Stimulated activated CD8-positive, alpha-beta memory T cell treated with anti-CD3 and anti-CD28 coated beads, Interleukin-4, amount 100 ng/mL, for 48 hours (primary cell): ENCODE results near the gene PCDHB7.
"Not testable (repeated sequence)": the region's sequence is repeated elsewhere in the genome, so short reads cannot be mapped to it uniquely, and the experiment has no call there.

Experiments used
- DNase-seq: peaks from one replicate; pipeline ENCODE4 v3.0.0-alpha.2; 2020

Gene PCDHB7

DNA sequence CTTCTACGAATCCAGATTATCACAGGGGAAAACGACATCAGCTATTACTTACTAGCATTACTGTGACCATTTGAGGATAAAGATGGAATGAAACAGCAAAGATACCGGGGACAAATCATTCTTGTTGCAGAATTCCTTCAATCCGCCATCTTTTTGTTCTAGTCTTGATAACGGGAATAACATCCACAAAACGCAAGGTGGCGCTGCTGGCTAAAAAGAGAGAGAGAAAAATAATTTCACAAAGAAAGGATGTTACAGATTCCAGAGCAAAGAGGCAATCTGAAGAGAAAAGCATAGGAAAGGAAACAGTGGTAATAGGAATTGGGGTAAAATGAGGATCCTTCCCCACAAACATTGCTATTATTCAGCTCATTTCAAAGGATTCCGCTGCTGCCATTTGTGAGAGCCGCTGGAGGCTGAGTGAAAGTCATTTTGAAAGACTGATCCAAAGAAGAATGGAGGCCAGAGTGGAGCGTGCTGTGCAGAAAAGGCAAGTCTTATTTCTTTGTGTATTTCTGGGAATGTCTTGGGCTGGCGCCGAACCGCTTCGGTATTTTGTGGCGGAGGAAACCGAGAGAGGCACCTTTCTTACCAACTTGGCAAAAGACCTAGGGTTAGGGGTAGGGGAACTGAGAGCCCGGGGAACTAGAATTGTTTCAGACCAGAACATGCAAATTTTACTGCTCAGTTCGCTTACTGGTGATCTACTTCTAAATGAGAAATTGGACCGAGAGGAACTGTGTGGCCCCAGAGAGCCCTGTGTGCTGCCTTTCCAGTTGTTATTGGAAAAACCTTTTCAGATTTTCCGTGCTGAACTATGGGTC lies at the start of gene PCDHB7:
PCDHB7 (plus strand) TSS at position 264 of the 824 bp plus-strand sequence; CDS start at position 456, 192 bp downstream.
- DNase-seq, result no peak

DNA sequence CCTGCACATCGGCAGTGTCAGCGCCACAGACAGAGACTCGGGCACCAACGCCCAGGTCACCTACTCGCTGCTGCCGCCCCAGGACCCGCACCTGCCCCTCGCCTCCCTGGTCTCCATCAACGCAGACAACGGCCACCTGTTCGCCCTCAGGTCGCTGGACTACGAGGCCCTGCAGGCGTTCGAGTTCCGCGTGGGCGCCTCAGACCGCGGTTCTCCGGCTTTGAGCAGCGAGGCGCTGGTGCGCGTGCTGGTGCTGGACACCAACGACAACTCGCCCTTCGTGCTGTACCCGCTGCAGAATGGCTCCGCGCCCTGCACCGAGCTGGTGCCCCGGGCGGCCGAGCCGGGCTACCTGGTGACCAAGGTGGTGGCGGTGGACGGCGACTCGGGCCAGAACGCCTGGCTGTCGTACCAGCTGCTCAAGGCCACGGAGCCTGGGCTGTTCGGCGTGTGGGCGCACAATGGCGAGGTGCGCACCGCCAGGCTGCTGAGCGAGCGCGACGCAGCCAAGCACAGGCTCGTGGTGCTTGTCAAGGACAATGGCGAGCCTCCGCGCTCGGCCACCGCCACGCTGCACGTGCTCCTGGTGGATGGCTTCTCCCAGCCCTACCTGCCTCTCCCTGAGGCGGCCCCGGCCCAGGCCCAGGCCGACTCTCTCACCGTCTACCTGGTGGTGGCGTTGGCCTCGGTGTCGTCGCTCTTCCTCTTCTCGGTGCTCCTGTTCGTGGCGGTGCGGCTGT lies 48.9 kb upstream of the PCDHB7 start:
- DNase-seq, result not testable (repeated sequence)

DNA sequence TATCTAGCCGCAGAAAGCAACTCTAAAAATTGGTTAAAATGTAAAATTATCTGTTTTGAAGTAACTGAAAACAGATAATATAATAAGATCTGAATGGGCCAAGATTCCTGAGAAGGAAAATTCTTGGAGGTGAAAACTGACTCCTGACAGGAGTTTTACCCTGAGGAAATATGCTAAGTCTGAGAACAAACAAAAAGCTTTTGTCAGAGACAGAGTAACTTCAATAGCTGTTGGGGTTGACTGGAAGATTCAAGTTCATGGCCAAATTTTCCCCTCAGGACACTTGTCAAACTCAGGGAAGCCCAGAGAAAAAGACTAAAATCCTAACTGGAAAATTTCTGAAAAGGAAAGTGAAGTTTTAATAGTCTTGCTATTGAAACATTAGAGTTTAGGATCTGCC lies 45.1 kb upstream of the PCDHB7 start:
- no peak for DNase-seq

DNA sequence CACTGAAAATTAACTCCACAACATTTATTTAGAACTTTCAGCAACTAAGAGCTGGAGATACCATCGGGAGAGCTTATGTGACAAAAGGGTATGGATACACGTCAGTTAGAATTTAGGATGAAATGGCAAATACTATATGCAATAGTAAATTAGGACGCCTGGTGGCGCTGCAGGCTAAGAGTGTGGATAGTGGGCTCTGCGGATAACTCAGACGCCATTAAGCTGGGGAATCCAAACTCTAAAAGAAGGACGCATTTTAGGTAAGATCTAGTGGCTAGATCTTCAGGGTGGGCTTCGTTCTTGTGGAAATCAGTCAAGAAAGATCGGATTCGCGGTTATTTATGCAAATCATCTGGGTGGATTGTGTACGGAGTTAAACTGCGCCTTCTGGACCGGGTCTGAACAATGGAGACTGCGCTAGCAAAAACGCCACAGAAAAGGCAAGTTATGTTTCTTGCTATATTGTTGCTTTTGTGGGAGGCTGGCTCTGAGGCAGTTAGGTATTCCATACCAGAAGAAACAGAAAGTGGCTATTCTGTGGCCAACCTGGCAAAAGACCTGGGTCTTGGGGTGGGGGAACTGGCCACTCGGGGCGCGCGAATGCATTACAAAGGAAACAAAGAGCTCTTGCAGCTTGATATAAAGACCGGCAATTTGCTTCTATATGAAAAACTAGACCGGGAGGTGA lies 37.3 kb upstream of the PCDHB7 start, which contains the start of gene PCDHB5:
PCDHB5 (plus strand) TSS at position 177 of the 688 bp plus-strand sequence; CDS start at position 406, 229 bp downstream.
- DNase-seq, result no peak

DNA sequence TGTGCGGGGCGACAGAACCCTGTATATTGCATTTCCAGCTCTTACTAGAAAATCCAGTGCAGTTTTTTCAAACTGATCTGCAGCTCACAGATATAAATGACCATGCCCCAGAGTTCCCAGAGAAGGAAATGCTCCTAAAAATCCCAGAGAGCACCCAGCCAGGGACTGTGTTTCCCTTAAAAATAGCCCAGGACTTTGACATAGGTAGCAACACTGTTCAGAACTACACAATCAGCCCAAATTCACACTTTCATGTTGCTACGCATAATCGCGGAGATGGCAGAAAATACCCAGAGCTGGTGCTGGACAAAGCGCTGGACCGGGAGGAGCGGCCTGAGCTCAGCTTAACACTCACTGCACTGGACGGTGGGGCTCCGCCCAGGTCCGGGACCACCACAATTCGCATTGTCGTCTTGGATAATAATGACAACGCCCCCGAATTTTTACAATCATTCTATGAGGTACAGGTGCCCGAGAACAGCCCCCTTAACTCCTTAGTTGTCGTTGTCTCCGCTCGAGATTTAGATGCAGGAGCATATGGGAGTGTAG lies 36.7 kb upstream of the PCDHB7 start:
- DNase-seq, result no peak

DNA sequence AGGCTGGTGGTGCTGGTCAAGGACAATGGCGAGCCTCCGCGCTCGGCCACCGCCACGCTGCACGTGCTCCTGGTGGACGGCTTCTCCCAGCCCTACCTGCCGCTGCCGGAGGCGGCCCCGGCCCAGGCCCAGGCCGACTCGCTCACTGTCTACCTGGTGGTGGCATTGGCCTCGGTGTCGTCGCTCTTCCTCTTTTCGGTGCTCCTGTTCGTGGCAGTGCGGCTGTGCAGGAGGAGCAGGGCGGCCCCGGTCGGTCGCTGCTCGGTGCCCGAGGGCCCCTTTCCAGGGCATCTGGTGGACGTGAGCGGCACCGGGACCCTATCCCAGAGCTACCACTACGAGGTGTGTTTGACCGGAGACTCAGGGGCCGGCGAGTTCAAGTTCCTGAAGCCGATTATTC lies 35.1 kb upstream of the PCDHB7 start:
- not testable (repeated sequence) for DNase-seq

DNA sequence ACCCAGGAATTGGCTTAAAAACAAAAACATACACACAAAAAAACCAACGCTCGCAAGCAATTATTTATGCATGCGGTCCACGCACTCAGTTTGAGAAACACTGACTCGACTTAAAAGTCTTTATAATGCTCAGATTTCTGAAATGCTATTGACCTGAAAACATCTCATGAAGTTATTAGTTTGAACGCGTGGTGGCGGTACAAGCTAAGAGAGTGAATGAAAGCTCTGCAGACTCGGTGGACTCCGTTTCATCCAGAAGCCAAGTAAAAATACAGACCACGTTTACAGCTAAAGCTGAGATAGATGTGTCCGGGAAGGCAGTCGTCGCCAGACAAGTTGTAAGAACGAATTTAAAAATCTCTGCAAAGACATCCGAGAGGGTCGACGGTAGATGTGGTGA lies 22.6 kb upstream of the PCDHB7 start, which contains the start of gene PCDHB6:
PCDHB6 (plus strand) TSS at position 246 of the 400 bp plus-strand sequence. CDS start 201 bp downstream, outside the sequence.
- no peak for DNase-seq

DNA sequence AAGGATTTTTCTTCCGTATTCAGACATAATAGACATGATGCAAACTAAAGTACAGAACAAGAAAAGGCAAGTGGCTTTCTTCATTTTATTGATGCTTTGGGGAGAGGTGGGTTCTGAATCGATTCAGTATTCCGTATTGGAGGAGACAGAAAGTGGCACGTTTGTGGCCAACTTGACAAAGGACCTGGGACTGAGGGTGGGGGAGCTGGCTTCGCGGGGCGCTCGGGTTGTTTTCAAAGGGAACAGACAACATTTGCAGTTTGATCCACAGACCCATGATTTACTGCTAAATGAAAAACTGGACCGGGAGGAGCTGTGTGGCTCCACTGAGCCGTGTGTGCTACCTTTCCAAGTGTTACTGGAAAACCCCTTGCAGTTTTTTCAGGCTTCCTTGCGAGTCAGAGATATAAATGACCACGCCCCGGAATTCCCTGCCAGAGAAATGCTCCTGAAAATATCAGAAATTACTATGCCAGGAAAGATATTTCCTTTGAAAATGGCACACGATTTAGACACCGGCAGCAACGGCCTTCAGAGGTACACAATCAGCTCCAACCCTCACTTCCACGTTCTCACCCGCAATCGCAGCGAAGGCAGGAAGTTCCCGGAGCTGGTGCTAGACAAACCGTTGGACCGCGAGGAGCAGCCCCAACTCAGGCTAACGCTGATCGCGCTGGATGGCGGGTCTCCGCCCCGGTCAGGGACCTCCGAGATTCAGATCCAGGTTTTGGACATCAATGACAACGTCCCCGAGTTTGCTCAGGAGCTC lies 22.0 kb upstream of the PCDHB7 start:
- no peak for DNase-seq

DNA sequence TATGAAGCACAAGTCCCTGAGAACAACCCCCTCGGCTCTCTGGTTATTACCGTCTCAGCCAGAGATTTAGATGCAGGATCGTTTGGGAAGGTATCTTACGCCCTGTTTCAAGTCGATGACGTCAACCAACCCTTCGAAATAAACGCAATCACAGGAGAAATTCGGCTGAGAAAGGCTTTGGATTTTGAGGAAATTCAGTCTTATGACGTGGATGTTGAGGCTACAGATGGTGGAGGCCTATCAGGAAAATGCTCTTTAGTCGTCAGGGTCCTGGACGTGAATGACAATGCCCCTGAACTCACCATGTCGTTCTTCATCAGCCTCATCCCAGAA lies 21.5 kb upstream of the PCDHB7 start:
- DNase-seq, result no peak

DNA sequence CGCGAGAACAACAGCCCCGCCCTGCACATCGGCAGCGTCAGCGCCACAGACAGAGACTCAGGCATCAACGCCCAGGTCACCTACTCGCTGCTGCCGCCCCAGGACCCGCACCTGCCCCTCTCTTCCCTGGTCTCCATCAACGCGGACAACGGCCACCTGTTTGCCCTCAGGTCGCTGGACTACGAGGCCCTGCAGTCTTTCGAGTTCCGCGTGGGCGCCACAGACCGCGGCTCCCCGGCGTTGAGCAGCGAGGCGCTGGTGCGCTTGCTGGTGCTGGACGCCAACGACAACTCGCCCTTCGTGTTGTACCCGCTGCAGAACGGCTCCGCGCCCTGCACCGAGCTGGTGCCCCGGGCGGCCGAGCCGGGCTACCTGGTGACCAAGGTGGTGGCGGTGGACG lies 20.8 kb upstream of the PCDHB7 start:
- not testable (repeated sequence) for DNase-seq

DNA sequence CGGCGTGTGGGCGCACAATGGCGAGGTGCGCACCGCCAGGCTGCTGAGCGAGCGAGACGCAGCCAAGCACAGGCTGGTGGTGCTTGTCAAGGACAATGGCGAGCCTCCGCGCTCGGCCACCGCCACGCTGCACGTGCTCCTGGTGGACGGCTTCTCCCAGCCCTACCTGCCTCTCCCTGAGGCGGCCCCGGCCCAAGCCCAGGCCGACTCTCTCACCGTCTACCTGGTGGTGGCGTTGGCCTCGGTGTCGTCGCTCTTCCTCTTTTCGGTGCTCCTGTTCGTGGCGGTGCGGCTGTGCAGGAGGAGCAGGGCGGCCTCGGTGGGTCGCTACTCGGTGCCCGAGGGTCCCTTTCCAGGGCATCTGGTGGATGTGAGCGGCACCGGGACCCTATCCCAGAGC lies 20.3 kb upstream of the PCDHB7 start:
- not testable (repeated sequence) for DNase-seq

DNA sequence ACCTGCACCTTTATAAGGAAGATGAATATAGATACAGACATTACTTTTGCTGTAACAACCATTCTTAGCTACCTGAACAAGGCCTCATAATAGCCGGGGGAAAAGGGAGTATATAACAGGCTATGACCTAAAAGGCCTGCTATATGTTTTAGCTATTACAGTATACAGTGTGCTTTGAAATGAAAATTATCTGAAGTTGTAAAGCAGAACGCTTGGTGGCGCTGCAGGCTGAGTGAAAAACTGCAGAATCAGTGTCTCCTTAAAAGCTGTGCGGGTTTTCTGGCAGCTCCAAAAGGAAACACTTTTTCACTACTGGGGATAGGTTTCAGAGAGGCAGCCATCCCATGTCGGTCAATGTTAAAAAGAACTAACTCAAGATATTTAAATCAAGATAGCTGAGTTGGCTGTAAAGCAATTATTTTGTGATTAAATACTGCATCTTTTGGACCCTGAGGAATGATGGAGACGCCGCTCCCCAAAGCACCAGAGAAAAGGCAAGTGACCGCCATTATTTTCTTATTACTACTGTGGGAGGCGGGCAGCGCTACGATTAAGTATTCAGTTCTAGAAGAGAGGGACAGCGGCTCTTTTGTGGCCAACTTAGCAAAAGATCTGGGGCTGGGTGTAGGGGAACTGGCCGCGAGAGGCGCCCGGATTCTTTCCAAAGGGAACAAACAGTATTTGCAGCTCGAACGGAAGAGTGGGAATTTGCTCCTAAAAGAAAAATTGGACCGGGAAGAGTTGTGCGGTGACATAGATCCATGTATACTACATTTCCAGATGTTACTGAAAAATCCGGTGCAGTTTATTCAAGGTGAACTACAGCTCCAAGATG lies 16.7 kb upstream of the PCDHB7 start:
- DNase-seq, result no peak

DNA sequence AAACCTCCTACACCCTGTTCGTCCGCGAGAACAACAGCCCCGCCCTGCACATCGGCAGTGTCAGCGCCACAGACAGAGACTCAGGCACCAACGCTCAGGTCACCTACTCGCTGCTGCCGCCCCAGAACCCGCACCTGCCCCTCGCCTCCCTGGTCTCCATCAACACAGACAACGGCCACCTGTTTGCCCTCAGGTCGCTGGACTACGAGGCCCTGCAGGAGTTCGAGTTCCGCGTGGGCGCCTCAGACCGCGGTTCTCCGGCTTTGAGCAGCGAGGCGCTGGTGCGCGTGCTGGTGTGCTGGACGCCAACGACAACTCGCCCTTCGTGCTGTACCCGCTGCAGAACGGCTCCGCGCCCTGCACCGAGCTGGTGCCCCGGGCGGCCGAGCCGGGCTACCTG lies 15.1 kb upstream of the PCDHB7 start:
- not testable (repeated sequence) for DNase-seq

DNA sequence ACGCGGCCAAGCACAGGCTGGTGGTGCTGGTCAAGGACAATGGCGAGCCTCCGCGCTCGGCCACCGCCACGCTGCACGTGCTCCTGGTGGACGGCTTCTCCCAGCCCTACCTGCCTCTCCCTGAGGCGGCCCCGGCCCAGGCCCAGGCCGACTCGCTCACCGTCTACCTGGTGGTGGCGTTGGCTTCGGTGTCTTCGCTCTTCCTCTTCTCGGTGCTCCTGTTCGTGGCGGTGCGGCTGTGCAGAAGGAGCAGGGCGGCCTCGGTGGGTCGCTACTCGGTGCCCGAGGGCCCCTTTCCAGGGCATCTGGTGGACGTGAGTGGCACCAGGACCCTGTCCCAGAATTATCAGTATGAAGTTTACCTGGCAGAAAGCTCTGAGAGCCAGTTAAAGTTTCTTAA lies 14.5 kb upstream of the PCDHB7 start:
- not testable (repeated sequence) for DNase-seq

DNA sequence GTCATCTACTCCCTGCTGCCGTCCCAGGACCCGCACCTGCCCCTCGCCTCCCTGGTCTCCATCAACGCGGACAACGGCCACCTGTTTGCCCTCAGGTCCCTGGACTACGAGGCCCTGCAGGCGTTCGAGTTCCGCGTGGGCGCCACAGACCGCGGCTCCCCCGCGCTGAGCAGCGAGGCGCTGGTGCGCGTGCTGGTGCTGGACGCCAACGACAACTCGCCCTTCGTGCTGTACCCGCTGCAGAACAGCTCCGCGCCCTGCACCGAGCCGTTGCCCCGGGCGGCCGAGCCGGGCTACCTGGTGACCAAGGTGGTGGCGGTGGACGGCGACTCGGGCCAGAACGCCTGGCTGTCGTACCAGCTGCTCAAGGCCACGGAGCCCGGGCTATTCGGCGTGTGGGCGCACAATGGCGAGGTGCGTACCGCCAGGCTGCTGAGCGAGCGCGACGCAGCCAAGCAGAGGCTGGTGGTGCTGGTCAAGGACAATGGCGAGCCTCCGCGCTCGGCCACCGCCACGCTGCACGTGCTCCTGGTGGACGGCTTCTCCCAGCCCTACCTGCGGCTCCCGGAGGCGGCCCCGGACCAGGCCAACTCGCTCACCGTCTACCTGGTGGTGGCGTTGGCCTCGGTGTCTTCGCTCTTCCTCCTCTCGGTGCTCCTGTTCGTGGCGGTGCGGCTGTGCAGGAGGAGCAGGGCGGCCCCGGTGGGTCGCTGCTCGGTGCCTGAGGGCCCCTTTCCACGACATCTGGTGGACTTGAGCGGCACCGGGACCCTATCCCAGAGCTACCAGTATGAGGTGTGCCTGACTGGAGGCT lies 2.1 kb downstream of the PCDHB7 start:
- not testable (repeated sequence) for DNase-seq

DNA sequence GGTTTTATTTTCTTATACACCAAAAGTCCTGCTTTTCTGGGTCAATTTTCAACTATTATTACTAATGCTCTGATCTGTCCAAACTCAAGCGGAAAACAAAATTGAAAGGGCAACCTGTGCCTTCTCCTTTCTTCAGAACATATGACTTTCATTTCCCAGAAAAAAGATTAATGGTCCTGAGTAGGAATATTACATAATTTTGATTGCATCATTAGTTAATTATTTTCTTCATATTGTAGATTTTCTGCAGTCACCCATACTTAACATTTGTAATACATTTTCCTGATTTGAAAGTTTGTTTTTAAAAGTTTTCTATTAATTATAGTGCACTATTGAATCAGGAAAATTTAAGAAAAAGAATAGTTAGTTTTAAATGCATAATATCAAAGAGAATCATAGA lies 3.5 kb downstream of the PCDHB7 start:
- DNase-seq, result no peak

DNA sequence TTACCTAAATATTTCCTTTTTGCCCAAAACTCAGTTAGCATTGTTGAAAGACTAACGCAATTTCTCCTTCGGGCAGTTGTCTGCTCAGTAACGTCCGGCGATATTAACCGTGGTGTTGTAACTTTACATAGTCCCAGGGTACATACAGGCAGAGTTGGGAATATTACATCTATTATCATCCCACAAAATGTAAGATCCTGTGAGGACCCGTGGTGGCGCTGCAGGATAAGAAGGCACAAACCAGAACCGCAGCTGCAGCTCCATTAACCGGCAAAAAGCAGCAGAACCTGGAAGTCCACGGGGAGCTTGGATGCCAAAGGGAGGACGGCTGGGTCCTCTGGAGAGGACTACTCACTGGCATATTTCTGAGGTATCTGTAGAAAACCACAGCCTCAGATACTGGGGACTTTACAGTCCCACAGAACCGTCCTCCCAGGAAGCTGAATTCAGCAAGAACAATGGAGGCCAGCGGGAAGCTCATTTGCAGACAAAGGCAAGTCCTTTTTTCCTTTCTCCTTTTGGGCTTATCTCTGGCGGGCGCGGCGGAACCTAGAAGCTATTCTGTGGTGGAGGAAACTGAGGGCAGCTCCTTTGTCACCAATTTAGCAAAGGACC lies 5.2 kb downstream of the PCDHB7 start, which contains the start of gene PCDHB8:
PCDHB8 (plus strand) TSS at position 214 of the 615 bp plus-strand sequence; CDS start at position 459, 245 bp downstream.
- DNase-seq, result not testable (repeated sequence)

DNA sequence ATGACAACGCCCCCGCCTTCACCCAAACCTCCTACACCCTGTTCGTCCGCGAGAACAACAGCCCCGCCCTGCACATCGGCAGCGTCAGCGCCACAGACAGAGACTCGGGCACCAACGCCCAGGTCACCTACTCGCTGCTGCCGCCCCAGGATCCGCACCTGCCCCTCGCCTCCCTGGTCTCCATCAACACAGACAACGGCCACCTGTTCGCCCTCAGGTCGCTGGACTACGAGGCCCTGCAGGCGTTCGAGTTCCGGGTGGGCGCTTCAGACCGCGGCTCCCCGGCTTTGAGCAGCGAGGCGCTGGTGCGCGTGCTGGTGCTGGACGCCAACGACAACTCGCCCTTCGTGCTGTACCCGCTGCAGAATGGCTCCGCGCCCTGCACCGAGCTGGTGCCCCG lies 6.9 kb downstream of the PCDHB7 start:
- DNase-seq, result not testable (repeated sequence)

DNA sequence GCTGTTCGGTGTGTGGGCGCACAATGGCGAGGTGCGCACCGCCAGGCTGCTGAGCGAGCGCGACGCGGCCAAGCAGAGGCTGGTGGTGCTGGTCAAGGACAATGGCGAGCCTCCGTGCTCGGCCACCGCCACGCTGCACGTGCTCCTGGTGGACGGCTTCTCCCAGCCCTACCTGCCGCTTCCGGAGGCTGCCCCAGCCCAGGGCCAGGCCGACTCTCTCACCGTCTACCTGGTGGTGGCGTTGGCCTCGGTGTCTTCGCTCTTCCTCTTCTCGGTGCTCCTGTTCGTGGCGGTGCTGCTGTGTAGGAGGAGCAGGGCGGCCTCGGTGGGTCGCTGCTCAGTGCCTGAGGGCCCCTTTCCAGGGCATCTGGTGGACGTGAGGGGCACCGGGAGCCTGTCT lies 7.4 kb downstream of the PCDHB7 start:
- not testable (repeated sequence) for DNase-seq

DNA sequence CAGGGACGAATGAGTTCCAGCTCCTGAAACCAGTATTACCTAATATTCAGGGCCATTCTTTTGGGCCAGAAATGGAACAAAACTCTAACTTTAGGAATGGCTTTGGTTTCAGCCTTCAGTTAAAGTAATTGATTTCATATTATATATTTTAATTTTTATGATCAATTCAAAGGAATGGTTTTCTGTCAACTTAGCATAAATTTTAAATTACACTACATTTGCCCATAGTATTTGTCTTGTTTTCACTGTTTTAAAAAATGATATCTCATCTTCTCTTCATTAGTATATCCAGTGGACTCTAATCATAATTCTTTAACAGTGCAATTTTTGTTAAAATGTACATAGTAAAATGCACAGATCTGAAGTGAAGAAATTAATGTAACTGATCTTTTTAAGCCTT lies 7.9 kb downstream of the PCDHB7 start:
- no peak for DNase-seq
